CD1c-positive myeloid dendritic cell (primary cell): ENCODE data around the gene CHSY1.

ENCODE experiments used
- DNase-seq: peaks from one replicate; pipeline ENCODE4 v3.0.0-alpha.2; 2016; ENCODE audit errors: extremely low spot score

Gene CHSY1

GRCh38 chr15:101171954-101172353 is 79.9 kb downstream of the CHSY1 start:
- DNase-seq: no peak

GRCh38 chr15:101170568-101171350 is 81.1 kb downstream of the CHSY1 start:
- no peak for DNase-seq

GRCh38 chr15:101169495-101170071 is 82.3 kb downstream of the CHSY1 start:
- no peak for DNase-seq

GRCh38 chr15:101168898-101169494 is 82.9 kb downstream of the CHSY1 start:
- DNase-seq: no peak

GRCh38 chr15:101168463-101168824 is 83.4 kb downstream of the CHSY1 start:
- no peak for DNase-seq

DNA sequence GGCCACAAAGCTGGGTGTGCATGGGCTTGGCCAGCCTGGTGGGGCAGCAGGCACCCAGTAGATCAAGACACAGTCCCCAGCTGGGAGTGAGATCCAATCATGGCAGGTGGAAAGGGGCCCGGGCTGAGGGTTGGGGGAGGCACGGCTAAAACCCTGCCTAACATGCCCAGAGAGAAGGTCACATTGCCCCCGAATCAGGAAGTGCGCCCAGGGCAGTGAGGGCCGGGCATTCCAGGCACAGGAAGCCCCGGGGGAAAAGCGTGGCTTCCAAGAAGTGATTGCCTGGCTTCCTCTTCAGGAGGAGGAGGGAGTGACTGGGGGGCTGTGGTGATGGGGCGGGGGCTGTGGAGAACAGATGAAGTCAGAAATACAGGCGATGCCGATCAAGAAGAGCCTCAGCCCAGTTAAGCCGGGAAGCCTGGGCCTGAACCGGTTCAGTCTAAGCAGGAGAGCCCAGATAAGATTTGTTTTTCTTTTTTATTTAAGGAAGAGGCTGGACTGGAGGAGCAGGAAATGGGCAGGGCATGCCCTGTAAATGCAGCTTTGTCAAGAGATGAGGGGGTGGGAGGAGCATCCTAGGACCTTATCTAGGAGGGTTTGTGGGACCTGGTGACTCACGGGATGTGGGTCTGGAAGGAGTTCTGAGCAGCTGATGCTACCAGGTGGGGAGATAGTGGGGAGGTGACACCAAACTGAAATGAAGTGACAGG is 83.9 kb downstream of the CHSY1 start:
- peak; percentile 60 for DNase-seq

DNA sequence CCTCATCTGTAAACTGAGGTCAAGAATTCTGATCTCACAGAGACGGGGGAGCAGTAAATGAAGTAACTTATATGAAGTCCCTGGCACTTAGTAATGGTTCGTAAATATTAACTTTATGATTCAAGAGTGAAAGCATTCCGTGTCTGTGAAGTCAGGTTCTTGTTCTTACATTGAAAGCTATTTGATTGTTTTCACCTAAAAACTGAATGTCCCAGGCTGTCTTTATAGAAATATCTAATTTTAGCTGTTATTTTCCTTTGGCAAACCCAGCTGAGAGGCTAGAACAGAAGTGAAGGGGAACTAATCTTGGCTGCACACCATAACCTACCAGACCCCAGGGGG is 84.5 kb downstream of the CHSY1 start:
- no peak for DNase-seq

- no peak for DNase-seq
Measured at GRCh38 chr15:101165905-101166471, 85.9 kb downstream of the CHSY1 start.

DNA sequence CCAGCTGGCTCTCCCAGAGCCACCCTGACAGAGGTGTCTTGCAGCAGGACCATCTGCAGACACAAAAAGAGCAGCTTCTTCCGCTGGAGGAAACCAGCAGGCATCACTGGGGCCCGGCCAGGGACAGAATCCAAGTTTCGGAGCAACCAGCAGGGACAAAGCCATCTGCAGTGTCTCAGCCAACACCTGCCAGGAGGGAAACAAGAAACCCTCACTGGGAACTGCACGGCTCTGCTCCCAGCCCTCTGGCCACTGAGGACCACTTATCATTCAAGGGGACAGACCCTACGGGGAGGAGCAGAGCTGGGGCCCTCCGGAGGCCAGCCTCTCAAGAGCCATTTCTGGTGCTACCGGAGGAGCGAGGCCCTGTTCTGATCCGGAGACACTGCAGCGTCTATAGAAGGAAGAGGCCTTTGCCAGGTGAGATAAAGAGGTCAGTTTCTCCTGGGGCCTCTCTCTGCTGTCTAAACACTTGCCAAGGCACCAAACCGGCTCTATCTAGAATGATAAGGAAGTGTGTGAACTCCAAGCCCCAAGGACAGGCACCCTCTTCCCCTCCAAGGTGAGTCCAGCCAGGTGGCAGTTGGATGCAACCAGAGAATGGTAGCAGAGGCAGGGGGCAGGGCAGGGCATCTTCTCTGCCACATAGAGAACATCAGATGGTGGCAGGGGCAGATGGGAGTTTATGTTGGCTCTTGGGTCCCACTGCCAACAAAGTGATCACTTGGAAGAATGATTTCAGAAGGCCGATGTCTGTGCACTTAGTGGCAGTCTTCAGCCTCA is 89.0 kb downstream of the CHSY1 start:
- no peak for DNase-seq

DNA sequence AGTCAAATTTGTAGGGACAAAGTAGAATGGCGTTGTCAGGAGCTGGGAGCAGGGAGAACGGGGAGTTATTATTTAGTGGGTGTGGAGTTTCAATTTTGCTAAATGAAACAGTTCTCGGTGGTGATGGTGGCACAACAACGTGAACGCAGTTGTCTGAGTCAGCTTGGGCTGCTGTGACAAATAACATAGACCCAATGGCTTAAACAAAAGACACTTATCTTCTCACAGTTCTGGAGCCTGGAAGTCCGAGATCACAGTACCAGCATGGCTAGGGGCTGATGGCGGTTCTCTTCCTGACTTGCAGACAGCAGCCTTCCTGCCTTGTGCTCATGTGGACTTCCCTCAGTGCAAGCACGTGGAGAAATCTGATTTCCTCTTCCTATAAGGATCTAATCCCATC is 90.2 kb downstream of the CHSY1 start:
- no peak for DNase-seq

DNA sequence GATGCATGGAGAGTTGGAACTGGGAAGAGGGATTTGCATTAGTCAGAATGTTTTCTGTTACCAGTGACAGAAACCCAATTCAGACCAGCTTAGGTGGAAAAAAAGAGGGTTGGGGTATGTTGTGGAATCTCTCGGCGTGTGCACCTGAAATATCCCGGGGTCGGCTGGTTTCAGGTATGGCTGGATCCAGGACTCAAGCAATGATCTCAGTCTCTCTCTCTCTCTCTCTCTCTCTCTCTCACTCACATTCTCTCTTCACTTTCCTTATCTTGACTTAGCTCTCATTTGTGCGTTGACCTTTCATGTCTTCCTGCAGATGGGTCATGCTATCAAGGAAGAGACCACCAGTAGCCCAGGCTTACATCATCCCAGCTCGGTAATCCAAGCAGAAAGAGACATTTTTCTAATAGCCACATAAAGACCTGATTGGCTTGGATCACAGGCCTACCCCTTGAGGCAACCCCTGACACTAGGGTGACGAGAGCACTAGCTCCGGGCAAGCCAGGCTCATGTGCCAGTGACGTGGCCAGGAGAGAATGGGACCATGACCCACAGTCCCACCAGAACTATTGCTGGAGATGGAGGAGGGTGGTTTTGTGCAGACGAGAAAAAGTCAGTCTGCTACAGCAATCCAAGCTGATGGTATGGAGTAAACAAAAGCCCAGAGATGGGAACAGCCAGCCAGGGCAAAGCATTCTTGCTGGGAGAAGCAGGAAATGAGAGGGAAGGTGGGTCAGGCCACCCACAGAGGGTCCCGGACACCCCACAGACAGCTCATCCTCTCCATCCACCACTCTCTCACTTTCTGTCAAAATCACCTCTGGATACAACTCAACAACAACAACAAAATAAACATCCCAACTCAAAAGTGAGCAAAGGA is 91.7 kb downstream of the CHSY1 start:
- no peak for DNase-seq

DNA sequence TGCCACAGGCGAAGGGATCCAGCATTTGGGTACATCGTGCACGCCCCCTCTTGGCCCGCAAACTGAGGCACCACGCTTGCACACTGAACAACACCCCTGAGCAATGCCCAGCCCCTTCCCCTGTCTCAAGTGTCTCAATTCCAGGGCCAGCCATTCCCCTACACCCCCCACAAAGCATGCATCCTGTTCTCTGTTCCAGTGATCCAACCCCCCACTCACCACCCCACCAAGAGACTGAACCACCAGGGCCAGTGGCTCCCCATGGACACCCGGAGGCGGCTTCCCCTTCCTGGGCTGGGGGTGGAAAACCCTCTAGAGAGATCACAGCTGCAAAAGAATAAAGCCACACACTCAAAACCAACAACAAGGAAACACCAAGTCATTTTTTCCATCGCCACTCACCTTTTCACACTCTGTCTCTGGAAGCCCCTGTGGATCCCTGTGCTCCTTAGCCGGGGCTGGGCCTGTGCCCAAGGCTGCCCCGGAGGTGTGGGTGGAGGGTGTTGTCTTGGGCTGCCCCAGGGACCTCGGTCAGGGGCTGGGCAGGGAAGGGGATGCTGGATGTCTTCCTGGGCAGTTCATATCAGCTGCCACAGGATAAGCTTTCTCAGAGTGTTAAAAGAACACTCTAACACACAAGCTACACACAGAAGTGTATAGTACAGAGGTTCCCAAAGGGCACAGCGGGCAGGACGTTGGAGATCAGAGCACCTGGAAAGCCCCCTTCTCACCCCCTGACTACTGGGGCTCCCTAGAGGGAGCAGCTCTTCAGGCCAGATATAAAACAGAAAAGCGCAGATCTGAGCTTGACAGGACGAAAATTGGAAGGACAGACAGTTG is 92.5 kb downstream of the CHSY1 start:
- no peak for DNase-seq

DNA sequence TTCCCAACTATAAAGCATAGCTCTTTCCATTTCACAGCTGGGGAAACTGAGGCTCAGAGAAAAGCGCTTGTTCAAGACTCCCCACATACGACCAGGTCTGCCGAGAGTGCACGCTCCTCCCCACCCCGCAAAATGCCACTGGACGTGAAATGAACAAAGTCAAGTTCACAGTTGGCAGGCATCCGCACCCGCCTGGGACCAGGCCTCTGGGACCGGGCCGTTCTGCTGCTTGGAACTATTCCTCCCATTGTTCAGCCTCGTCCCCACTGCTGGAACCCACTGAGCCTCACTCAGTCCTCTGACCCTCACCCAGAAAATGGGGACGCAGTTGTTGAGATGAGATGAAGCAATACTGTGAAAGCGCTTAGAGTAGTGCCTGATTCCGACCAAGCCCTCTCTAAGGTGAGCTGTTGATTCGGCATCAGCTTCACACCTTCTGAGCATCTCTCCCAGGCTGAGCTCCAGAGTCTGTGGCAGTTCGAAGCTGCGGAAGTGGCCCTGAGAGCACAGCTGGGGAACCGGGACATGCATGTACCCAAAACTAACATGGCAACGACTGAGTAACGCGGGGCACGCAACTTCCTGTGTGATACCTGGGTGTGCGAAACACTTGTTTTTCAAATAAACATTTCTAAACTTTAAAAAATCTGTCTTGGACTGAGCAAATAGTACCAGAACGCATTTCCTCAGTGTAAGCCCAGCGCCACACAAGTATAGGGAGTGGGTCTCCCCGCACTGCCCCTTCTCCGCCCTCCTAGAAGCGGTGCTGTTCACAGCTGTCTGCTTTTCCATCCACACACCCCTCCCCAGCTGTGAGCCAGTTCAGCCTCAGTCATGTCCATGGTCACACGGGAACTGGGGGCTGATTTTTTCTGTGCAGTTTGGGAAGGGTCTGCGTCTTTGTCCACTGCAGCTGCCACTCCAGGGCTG is 93.4 kb downstream of the CHSY1 start:
- DNase-seq: no peak

DNA sequence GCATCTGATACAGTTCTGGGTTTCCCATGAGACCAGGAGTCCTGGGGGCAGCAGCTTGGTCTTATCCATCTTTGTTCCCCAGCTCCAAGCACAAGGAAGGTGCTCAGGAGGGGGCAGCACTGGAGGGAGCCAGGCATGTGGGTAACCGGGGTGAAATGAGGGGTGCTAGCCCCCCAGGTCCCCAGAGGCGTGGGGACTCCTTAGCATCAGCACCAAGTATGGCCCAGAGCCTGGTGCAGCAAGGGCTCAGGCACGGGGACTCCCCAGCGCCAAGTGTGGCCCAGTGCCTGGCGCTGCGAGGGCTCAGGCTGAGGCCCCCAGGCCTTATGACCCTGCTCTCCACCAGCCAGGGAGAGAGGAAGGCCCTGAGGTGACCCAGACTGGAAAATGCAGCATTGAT is 94.1 kb downstream of the CHSY1 start:
- no peak for DNase-seq

- no peak for DNase-seq
Measured at GRCh38 chr15:101156509-101157159, 95.2 kb downstream of the CHSY1 start.

GRCh38 chr15:101156061-101156460 is 95.8 kb downstream of the CHSY1 start:
- no peak for DNase-seq

DNA sequence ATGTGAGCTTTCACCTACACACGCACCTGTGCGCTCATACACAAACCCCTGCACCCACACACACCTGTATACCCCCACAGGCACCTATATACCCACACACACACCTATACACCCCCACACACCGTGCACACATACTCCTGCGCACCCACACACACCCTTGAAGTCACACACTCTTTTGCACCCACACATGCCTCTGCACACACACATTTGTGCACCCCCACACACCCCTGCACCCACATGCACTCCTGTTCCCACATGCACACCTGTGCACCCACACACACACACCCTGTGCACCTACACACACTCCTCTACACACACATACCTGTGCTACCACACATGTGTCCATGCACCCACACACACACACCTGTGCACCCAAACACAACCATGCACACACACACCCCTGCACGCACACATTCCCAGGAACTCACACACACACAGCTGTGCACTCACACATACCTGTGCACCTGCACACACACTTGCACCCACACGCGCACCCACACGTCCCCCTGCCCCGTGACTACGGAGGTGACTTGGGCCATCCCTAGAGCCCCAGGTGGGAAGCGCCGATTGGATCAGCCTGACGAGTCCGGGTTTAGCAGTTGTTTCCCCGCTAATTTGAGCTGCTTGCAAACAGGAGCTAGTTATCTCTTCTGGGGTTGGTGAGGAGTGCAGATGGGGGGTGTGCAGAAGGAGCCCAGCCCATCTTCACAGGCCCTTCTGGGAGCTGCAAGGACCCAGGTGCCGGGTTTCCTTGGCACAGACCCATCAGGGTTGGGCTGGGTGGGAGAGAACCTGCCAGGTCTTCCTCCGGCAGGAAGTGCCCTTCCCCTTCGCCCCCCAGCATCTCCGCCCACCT is 97.8 kb downstream of the CHSY1 start:
- no peak for DNase-seq
